Suprapubic skin (tissue), 3 donors: Measurements from ENCODE around the gene MAP3K13.

ENCODE experiments used
- CTCF ChIP-seq, 2 donors: fragments of 200-600 bp in 1 of 2; fragments of 450-650 bp in 1 of 2; sonication (generic) in 1 of 2; IDR thresholded peaks; one replicate each; pipeline ENCODE4 v1.5.1; 2016 to 2019; ENCODE audit warnings: antibody characterized with exemption in 2 of 2, mild to moderate bottlenecking in 1 of 2, moderate library complexity in 1 of 2
- POLR2A ChIP-seq, 2 donors: fragments of 450-650 bp; IDR thresholded peaks; one replicate each; pipeline ENCODE4 v1.6.1; 2017; ENCODE audit warnings: antibody characterized with exemption in 2 of 2, mild to moderate bottlenecking in 2 of 2, moderate library complexity in 2 of 2

- TF ChIP-seq CTCF (IDR thresholded peaks at IDR 0.05) (no peak), POLR2A (IDR thresholded peaks at IDR 0.05) (no peak)
These were observed 77.0 kb downstream of the MAP3K13 start for GRCh38 chr3:185439745-185440466.
